GM12872 (cell line): ENCODE measurements around the gene PREX1.

Experiments
- TF ChIP-seq, protein P1 (sequence below): IDR thresholded peaks from 3 replicates; pipeline ENCODE4 v1.5.1; 2011; ENCODE audit warnings: low read depth, mild to moderate bottlenecking, low read length, moderate library complexity; ENCODE audit not compliant: insufficient read depth

Gene PREX1

GRCh38 chr20:48703511-48704219 is 124.1 kb downstream of the PREX1 start:
- TF ChIP-seq, protein P1, sequence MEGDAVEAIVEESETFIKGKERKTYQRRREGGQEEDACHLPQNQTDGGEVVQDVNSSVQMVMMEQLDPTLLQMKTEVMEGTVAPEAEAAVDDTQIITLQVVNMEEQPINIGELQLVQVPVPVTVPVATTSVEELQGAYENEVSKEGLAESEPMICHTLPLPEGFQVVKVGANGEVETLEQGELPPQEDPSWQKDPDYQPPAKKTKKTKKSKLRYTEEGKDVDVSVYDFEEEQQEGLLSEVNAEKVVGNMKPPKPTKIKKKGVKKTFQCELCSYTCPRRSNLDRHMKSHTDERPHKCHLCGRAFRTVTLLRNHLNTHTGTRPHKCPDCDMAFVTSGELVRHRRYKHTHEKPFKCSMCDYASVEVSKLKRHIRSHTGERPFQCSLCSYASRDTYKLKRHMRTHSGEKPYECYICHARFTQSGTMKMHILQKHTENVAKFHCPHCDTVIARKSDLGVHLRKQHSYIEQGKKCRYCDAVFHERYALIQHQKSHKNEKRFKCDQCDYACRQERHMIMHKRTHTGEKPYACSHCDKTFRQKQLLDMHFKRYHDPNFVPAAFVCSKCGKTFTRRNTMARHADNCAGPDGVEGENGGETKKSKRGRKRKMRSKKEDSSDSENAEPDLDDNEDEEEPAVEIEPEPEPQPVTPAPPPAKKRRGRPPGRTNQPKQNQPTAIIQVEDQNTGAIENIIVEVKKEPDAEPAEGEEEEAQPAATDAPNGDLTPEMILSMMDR: no peak

- TF ChIP-seq, protein P1: no peak
Observed at GRCh38 chr20:48703107-48703506, 124.7 kb downstream of the PREX1 start.

DNA sequence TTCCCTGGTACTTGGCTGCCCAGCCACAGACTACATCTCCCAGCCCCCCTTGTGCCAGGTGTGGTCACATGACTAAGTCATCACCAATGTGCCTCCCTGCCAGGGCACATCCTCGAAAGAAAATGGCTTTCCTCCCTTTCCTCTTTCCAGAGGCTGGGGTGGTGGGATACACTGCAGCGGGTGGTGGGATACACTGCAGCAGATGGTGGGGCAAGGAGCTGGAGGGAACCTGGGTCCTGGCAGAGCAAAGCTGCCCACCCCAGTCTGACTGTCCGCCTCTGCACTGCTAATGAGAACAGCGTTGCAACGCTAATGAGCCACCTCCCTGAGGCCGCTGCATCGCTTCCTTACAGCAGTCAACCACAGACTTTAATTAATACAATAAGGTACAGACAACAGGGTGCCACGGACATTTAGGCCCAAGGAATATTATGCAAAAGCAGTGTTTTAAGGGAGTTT is 125.3 kb downstream of the PREX1 start:
- TF ChIP-seq, protein P1: no peak

- TF ChIP-seq, protein P1: no peak
Observed at GRCh38 chr20:48701702-48702101, 126.1 kb downstream of the PREX1 start.

DNA sequence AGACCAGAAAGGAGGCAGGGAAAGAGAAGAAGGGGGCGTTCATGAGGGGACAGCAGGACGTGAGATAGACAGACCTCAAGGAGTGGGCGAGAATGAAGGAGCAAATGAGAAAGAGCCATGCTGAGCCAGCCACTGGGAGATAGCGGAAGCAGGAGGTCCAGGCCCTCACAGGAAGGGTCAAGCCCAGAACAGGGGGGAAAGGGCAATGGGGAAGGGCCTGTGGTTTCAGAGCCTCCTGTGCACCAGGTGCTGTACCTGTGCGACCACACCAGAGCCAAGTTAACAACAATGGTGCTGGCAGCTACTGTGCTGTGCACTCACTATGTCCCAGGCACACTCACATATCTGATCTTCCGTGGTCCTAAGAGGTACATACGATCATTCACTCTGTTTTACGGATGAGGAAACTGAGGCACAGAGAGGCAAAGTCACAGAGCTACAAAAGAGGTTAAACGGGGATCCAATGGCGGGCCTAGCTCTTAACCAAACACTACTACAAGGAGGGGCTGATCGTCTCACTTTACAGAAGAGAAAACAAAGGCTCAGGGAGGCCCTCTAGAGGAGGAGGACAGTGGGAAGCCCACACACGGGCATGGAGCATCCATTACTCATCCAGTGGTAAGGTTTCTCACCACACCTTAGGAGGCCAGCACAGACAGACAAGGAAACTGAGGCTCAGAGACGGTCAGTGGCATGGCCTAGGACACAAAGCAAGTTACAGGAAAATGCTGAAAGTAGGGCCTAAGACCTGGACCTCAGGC is 129.1 kb downstream of the PREX1 start:
- TF ChIP-seq, protein P1: no peak

DNA sequence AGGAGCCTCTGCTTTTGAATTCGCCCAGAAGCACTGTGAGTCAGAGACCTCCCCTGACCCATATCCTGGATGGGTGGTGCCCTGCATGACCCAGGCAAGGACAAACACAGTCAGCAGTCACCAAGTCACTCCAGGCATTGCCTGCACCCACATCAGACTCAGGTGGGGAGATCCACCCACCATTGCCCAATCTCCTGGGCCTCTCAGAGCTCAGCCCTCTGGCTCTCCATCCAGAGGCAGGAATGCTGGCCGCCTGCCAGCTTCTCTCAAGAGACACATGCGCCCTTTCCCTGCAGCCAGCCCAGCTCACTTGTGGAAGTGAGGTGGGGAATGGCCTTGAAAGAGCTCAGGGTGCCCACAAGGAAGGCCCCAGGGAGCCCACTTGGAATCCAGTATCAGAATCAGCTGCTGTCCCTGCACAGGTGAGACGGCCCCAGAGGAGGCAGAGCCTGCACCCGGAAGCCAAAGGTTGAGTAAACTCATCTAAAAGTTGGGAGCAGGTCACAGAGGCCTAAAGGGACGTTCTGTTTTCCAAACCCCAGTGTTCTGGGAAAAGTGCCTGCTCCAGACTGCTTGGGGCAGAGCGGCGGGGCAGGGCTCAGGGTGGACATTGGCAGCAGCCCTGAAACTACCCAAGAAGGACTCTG is 129.8 kb downstream of the PREX1 start:
- TF ChIP-seq, protein P1: no peak

GRCh38 chr20:48696671-48697070 is 131.1 kb downstream of the PREX1 start:
- TF ChIP-seq, protein P1: no peak
